22Rv1 (cell line): ENCODE results near the gene GLI1.

Experiments
- CTCF ChIP-seq: fragments of 450-650 bp; IDR thresholded peaks from 2 replicates; pipeline ENCODE4 v1.5.1; 2017; ENCODE audit warnings: mild to moderate bottlenecking
- ZFX ChIP-seq: fragments of 450-650 bp; IDR thresholded peaks from 2 replicates; pipeline ENCODE4 v1.6.1; 2017; ENCODE audit warnings: antibody characterized with exemption, borderline replicate concordance

- TF ChIP-seq CTCF: peak; percentile 35; the same call in 1 of the 2 replicates
- no peak for TF ChIP-seq ZFX
Measured at GRCh38 chr12:57430112-57430930, 29.3 kb upstream of the GLI1 start.
